Endothelial cell of umbilical vein (primary cell): ENCODE data around the gene TMEM222. TPM values are rescaled to one million over a fixed set of nuclear protein-coding genes. Genes with fewer than 3 reads are reported as not detected.
A peak's percentile ranks its signal among the peaks of the same experiment; 100 is the strongest.

Experiments
- BruUV-seq: library from RNA; stranded (reverse); fragments of 400-500 nt; replicated peaks from 2 replicates; lab custom pipeline; 2021; lab: Mats Ljungman, UMichigan
- CTCF ChIA-PET: fragments of 300-600, 350-600 bp; sonication (Branson Sonifier 250); formaldehyde crosslinking; loops from one replicate; lab custom pipeline; 2021; ENCODE audit warnings: antibody characterized with exemption, inconsistent platforms; lab: Charles Lee
- POLR2A ChIA-PET: fragments of 300-600, 350-600 bp; sonication (Branson Sonifier 250); formaldehyde crosslinking; loops from one replicate; lab custom pipeline; 2021; ENCODE audit warnings: antibody characterized with exemption, inconsistent platforms; lab: Charles Lee
- DNase-seq: peaks from one replicate; pipeline ENCODE4 v3.0.0-alpha.2; 2011; ENCODE audit warnings: low read depth, low spot score
- FAIRE-seq: peaks from 2 replicates; lab custom pipeline; 2011; peaks lifted over from hg19 to GRCh38; lab: Jason Lieb, UNC
- H2AFZ ChIP-seq: 2 replicates; pipeline ENCODE4 v1.6.0; 2012; ENCODE audit warnings: low read depth, low read length, control low read depth, inconsistent platforms
- H3K27ac ChIP-seq: 2 replicates; pipeline ENCODE4 v1.5.1; 2011; ENCODE audit warnings: low read depth, mild to moderate bottlenecking, control low read depth, low read length, moderate library complexity; ENCODE audit not compliant: insufficient read depth
- H3K27me3 ChIP-seq, 2 experiments: 2 replicates each; pipeline versions ENCODE4 v1.6.0 to v1.6.1; 2011; ENCODE audit warnings: low read length in 2 of 2, mixed read lengths in 1 of 2; ENCODE audit not compliant: control insufficient read depth in 2 of 2, insufficient read depth in 2 of 2
- H3K36me3 ChIP-seq, 2 experiments: 2 replicates in 1 of 2; 3 replicates in 1 of 2; pipeline ENCODE4 v1.5.1; 2011; ENCODE audit warnings: low read length in 2 of 2, mild to moderate bottlenecking in 1 of 2, moderate library complexity in 1 of 2; ENCODE audit not compliant: control insufficient read depth in 2 of 2, insufficient read depth in 2 of 2; ENCODE audit errors: extremely low read depth in 1 of 2
- H3K4me1 ChIP-seq: 3 replicates; pipeline ENCODE4 v1.5.1; 2011; ENCODE audit warnings: mild to moderate bottlenecking, low read length; ENCODE audit not compliant: control insufficient read depth, insufficient read depth; ENCODE audit errors: extremely low read depth
- H3K4me2 ChIP-seq: 2 replicates; pipeline ENCODE4 v1.6.1; 2011; ENCODE audit warnings: low read length, control low read depth, mixed read lengths; ENCODE audit not compliant: insufficient read depth
- H3K4me3 ChIP-seq, 3 experiments: fragments of 200-600 bp in 1 of 3; sonication (generic), shearing (Covaris generic) in 1 of 3; replicated peaks in 1 of 3; 2 replicates each; pipeline ENCODE4 v1.5.1; 2011 to 2016; ENCODE audit warnings: control low read depth in 3 of 3, low read length in 3 of 3, mild to moderate bottlenecking in 2 of 3, inconsistent platforms in 1 of 3, low read depth in 1 of 3, moderate library complexity in 1 of 3; ENCODE audit not compliant: insufficient read depth in 1 of 3
- H3K79me2 ChIP-seq: 2 replicates; pipeline ENCODE4 v1.6.0; 2012; ENCODE audit warnings: low read length, inconsistent platforms; ENCODE audit not compliant: control insufficient read depth, insufficient read depth
- H3K9ac ChIP-seq: replicated peaks from 2 replicates; pipeline ENCODE3; 2011; ENCODE audit warnings: low read length, control low read depth; ENCODE audit not compliant: insufficient read depth; ENCODE audit errors: extremely low read depth
- H3K9me1 ChIP-seq: replicated peaks from 3 replicates; pipeline ENCODE4 v1.6.0; 2011; ENCODE audit warnings: mild to moderate bottlenecking, low read length; ENCODE audit not compliant: control insufficient read depth, insufficient read depth; ENCODE audit errors: extremely low read depth
- H3K9me3 ChIP-seq: replicated peaks from 2 replicates; pipeline ENCODE4 v1.5.1; 2012; ENCODE audit warnings: low read length, inconsistent platforms; ENCODE audit not compliant: control insufficient read depth, insufficient read depth
- H4K20me1 ChIP-seq: replicated peaks from 2 replicates; pipeline ENCODE3; 2011; ENCODE audit warnings: mild to moderate bottlenecking, low read length; ENCODE audit not compliant: control insufficient read depth, insufficient read depth; ENCODE audit errors: extremely low read depth
- JUN ChIP-seq: IDR thresholded peaks from 2 replicates; pipeline ENCODE4 v1.6.1; 2011; ENCODE audit warnings: borderline replicate concordance, low read depth; ENCODE audit not compliant: insufficient read length, insufficient read depth
- MYC ChIP-seq: IDR thresholded peaks from one replicate; pipeline ENCODE4 v1.6.1; 2011; ENCODE audit warnings: mild to moderate bottlenecking, low read depth, low read length
- POLR2AphosphoS5 ChIP-seq: IDR thresholded peaks from 2 replicates; pipeline ENCODE4 v1.6.1; 2012; ENCODE audit warnings: low read depth, mild to moderate bottlenecking, control low read depth, low read length, moderate library complexity; ENCODE audit not compliant: insufficient read depth
- dilution Hi-C: fragments of 300-500 bp; cut with MboI; formaldehyde crosslinking; loops from one replicate; pipeline ENCODE4 v1.15.0; 2019; ENCODE audit warnings: low sequenced_read_pairs; ENCODE audit not compliant: extremely low pct_ligation_motif_present
- intact Hi-C: fragments of 100-400 bp; cut with micrococcal nuclease; formaldehyde crosslinking; loops from one replicate; pipeline ENCODE4 v1.10.0; 2022
- polyA plus RNA-seq, 4 experiments: library from polyadenylated mRNA; depleted of rRNA in 3 of 4; stranded (reverse) in 3 of 4; unstranded in 1 of 4; fragments of >200 nt; gene quantifications; 2 replicates each; pipeline versions ENCODE4 v1.2.1 to v1.2.3, GENCODE V29; 2011 to 2012; ENCODE audit warnings: missing spikeins in 1 of 4
- total RNA-seq: library from RNA; stranded (reverse); gene quantifications from 2 replicates; pipeline ENCODE4 v1.2.3, GENCODE V29; 2021
- TF ChIP-seq, protein P1 (sequence below), 2 donors: IDR thresholded peaks; 1 replicate in 1 of 2; 2 replicates in 1 of 2; pipeline ENCODE4 v1.5.1; 2011; ENCODE audit warnings: low read length in 2 of 2, mild to moderate bottlenecking in 2 of 2, moderate library complexity in 2 of 2, control low read depth in 1 of 2, inconsistent platforms in 1 of 2, low read depth in 1 of 2; ENCODE audit not compliant: insufficient read depth in 1 of 2; ENCODE audit errors: extremely low read depth in 1 of 2

Gene TMEM222
- total and polyA plus RNA-seq, 2 donors (not counting 3 experiments of a cell fraction or from before 2014, with no cell fraction given), result 45.8 to 76.1 TPM

DNA sequence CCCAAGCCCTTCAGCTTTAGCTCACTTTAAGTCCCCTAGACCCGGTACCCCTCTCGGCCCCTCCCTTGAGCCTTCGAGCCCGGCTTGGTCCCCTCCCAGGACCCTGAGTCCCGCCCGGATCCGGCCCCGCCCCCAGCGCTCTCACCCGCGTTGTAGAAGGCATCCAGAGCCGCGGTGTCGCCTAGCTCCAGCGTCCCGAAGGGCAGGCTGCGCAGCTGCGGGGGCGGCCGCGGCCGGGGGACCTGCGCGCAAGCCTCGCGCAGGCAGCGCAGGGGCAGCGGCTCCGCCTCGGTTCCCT, 44.1 kb downstream of the TMEM222 start:
- Histone ChIP-seq H4K20me1 (no peaks in the 10 kb centered on the region), H3K9ac (peak overlapping the region; percentile 83), H3K27me3 (no peaks in the 10 kb centered on the region), H3K4me1 (peaks cover 15% of the 10 kb centered on the region), H3K4me2 (peak overlapping the region; percentile 80), H3K4me3 (peak overlapping the region; percentile 62 to 81 (median 79)), H2AFZ (peak overlapping the region; percentile 94), H3K9me3 (no peaks in the 10 kb centered on the region), H3K79me2 (no peaks in the 10 kb centered on the region), H3K27ac (peak overlapping the region; percentile 85), H3K36me3 (peaks cover 0 to 2% of the 10 kb centered on the region in 2 experiments), H3K9me1 (no peaks in the 10 kb centered on the region)
- no TSS peak for BruUV-seq
- TF ChIP-seq MYC (no peak), POLR2AphosphoS5 (peak; percentile 54), JUN (no peak)
- DNase-seq (peak; percentile 76), FAIRE-seq (no peak)
- ChIA-PET CTCF (interaction anchor here (0.7 to 6.8 kb wide), 26 partner anchors 9 to 303 kb away, joined by 3 to 57 read pairs (median 5); partner anchors contain the start of genes CD164L2, FCN3 and GPR3), POLR2A (interaction anchor here (0.6 to 1.7 kb wide), 7 partner anchors 11 to 1145 kb away, joined by 3 to 5 read pairs (median 4); partner anchors contain the start of gene AHDC1)
- dilution Hi-C loops, result no loop called here
- intact Hi-C loops, result loop anchor here (1.0 kb wide), 1 partner anchor 26 kb away; the partner anchor contains the start of gene GPR3

DNA sequence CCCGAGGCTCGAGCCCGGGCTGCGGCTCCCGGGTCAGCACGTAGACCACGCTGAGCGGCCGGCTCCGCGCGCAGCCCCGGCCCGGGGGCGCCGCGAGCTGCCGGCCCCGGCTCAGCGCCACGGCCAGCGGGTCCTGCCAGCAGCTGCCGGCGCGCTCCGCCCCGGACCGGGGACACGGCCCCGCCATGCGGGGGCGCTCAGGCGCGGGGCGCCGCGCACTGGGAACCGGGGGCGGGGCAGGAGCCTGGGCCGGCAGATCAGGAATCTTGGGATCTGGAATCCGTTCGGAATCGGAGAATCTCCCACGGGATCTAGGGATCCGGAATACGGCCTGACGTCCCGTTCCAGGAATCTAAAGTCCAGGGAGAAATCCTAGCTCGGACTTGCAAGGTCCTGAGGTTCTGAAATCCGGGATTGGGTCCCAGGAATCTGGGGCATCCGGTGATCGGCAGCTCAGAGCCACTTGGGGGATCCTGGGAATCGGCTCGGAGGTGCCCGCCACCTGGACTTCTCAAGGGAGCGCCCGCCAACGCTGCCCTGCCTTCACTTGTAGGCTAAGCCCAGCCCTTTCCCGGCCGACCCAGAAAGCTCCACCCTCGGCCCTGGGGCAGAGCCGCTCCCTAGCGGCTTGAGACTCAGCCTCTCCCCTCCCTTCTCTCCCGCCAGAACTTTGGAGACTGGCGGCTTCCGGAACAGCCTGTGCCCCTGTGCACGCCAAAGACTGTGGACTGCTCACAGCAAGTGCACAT, 44.6 kb downstream of the TMEM222 start, which contains the start of gene MAP3K6:
Gene MAP3K6, minus strand, starts transcription at position 551 of the 749 bp plus-strand sequence. Its CDS starts 364 bp downstream, at position 187.
- dilution Hi-C loops, result no loop called here
- no peaks in the 10 kb centered on the region for H3K9me3 ChIP-seq
- ChIA-PET POLR2A (interaction anchor here (0.8 to 1.7 kb wide), 3 partner anchors 25 to 237 kb away, joined by 3 to 5 read pairs (median 3); partner anchors contain the start of gene AHDC1), CTCF (interaction anchor here (0.7 to 6.8 kb wide), 26 partner anchors 8 to 303 kb away, joined by 3 to 57 read pairs (median 5); partner anchors contain the start of genes AHDC1, CD164L2, FCN3 and GPR3)
- intact Hi-C loops, result loop anchor here (1.0 kb wide), 1 partner anchor 26 kb away; the partner anchor contains the start of gene GPR3
- FAIRE-seq (peak; percentile 90), DNase-seq (peak; percentile 55)
- H3K4me2 ChIP-seq, result peak within 1 kb of the TSS; percentile 92
- no peaks in the 10 kb centered on the region for H3K9me1 ChIP-seq
- no peaks in the 10 kb centered on the region for H3K79me2 ChIP-seq
- H3K27ac ChIP-seq, result peak within 1 kb of the TSS; percentile 85
- peaks cover 15% of the 10 kb centered on the region for H3K4me1 ChIP-seq
- BruUV-seq, result no TSS peak
- H3K9ac ChIP-seq, result peak within 1 kb of the TSS; percentile 83
- no peaks in the 10 kb centered on the region for H3K27me3 ChIP-seq
- H3K4me3 ChIP-seq, result peak within 1 kb of the TSS; percentile 62 to 81 (median 81)
- no peaks in the 10 kb centered on the region for H4K20me1 ChIP-seq
- peaks cover 0 to 2% of the 10 kb centered on the region in 2 experiments for H3K36me3 ChIP-seq
- peak within 1 kb of the TSS; percentile 94 for H2AFZ ChIP-seq
- TF ChIP-seq MYC (no peak), POLR2AphosphoS5 (peak; percentile 12)
- TF ChIP-seq, protein P1, sequence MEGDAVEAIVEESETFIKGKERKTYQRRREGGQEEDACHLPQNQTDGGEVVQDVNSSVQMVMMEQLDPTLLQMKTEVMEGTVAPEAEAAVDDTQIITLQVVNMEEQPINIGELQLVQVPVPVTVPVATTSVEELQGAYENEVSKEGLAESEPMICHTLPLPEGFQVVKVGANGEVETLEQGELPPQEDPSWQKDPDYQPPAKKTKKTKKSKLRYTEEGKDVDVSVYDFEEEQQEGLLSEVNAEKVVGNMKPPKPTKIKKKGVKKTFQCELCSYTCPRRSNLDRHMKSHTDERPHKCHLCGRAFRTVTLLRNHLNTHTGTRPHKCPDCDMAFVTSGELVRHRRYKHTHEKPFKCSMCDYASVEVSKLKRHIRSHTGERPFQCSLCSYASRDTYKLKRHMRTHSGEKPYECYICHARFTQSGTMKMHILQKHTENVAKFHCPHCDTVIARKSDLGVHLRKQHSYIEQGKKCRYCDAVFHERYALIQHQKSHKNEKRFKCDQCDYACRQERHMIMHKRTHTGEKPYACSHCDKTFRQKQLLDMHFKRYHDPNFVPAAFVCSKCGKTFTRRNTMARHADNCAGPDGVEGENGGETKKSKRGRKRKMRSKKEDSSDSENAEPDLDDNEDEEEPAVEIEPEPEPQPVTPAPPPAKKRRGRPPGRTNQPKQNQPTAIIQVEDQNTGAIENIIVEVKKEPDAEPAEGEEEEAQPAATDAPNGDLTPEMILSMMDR (IDR thresholded peaks at IDR 0.05; ENCODE audit: extremely low read depth in 1 of 2, insufficient read depth in 1 of 2, low read depth in 1 of 2, low read length in 2 of 2), result peak; percentile 50 to 55
